MCF 10A (cell line): ENCODE data around the gene CNN2. TPM values are rescaled to one million over a fixed set of nuclear protein-coding genes. Genes with fewer than 3 reads are reported as not detected.

Source experiments
- BruUV-seq: library from RNA; stranded (reverse); fragments of 400-500 nt; replicated peaks from 2 replicates; lab custom pipeline; 2021; lab: Mats Ljungman, UMichigan
- CTCF ChIA-PET: fragments of 300-600 bp; sonication (Branson Sonifier 250); formaldehyde crosslinking; extraction: SDS; loops from one replicate; lab custom pipeline; 2021; ENCODE audit warnings: antibody characterized with exemption, inconsistent platforms; lab: Yijun Ruan, JAX
- POLR2A ChIA-PET: fragments of 300-600, 350-650 bp; sonication (Branson Sonifier 250); formaldehyde crosslinking; extraction: SDS; loops from one replicate; lab custom pipeline; 2020; ENCODE audit warnings: antibody characterized with exemption, inconsistent platforms; lab: Yijun Ruan, JAX
- DNase-seq: peaks from one replicate; pipeline ENCODE4 v3.0.0-alpha.2; 2018; ENCODE audit not compliant: unreplicated experiment
- H3K27ac Mint-ChIP-seq: one replicate; pipeline ENCODE4 v1.8.0; 2022; ENCODE audit warnings: mild to moderate bottlenecking, low read depth, mixed read lengths; ENCODE audit not compliant: unreplicated experiment
- H3K27me3 Mint-ChIP-seq: one replicate; pipeline ENCODE4 v1.8.0; 2022; ENCODE audit warnings: mixed read lengths; ENCODE audit not compliant: insufficient read depth, unreplicated experiment
- H3K36me3 Mint-ChIP-seq: one replicate; pipeline ENCODE4 v1.8.0; 2022; ENCODE audit warnings: mild to moderate bottlenecking, moderate library complexity, mixed read lengths; ENCODE audit not compliant: insufficient read depth, unreplicated experiment
- H3K4me1 Mint-ChIP-seq: one replicate; pipeline ENCODE4 v1.8.0; 2022; ENCODE audit warnings: mixed read lengths; ENCODE audit not compliant: insufficient read depth, unreplicated experiment
- H3K4me3 Mint-ChIP-seq: one replicate; pipeline ENCODE4 v1.8.0; 2022; ENCODE audit warnings: mild to moderate bottlenecking, moderate library complexity, mixed read lengths; ENCODE audit not compliant: unreplicated experiment
- H3K9me3 Mint-ChIP-seq: one replicate; pipeline ENCODE4 v1.8.0; 2022; ENCODE audit warnings: mixed read lengths; ENCODE audit not compliant: unreplicated experiment
- CTCF ChIP-seq: fragments of 200-600 bp; IDR thresholded peaks from one replicate; pipeline ENCODE4 v1.8.0; 2022; ENCODE audit warnings: antibody characterized with exemption, mild to moderate bottlenecking; ENCODE audit not compliant: unreplicated experiment
- intact Hi-C: fragments of 100-400 bp; cut with micrococcal nuclease; formaldehyde crosslinking; loops from 2 replicates; pipeline ENCODE4 v1.14.1; 2022
- total RNA-seq: library from RNA; stranded (reverse); gene quantifications from 2 replicates; pipeline ENCODE4 v1.2.3, GENCODE V29; 2022

The CNN2 gene
- total RNA-seq, 1 experiment from 2014 or later, result 166 TPM

- intact Hi-C loops, result no loop called here
- no peaks in the 10 kb centered on the region for H3K9me3 Mint-ChIP-seq
- no peak overlapping the region for H3K27ac Mint-ChIP-seq
- H3K27me3 Mint-ChIP-seq, result no peaks in the 10 kb centered on the region
- ChIA-PET CTCF (interaction anchor here (0.6 to 1.0 kb wide), 4 partner anchors 9 to 222 kb away, joined by 3 to 4 read pairs (median 3); no protein-coding TSS in a partner anchor), POLR2A (interaction anchor here (0.6 to 2.0 kb wide), 11 partner anchors 9 to 209 kb away, joined by 3 to 11 read pairs (median 4); partner anchors contain the start of gene WDR18)
- no TSS peak for BruUV-seq
- peaks cover 17% of the 10 kb centered on the region for H3K4me1 Mint-ChIP-seq
- peaks cover 38% of the 10 kb centered on the region for H3K36me3 Mint-ChIP-seq
- TF ChIP-seq CTCF, result no peak
- DNase-seq, result no peak
- H3K4me3 Mint-ChIP-seq, result peak overlapping the region; percentile 86
These were observed 7.3 kb upstream of the CNN2 start for GRCh38 chr19:1018932-1019615.

- POLR2A ChIA-PET, result interaction anchor here (0.7 to 2.3 kb wide), 9 partner anchors 9 to 197 kb away, joined by 3 to 13 read pairs (median 4); partner anchors contain the start of gene WDR18
These were observed 6.8 kb upstream of the CNN2 start for GRCh38 chr19:1019616-1019961.

GRCh38 chr19:1019980-1020867 lies 6.2 kb upstream of the CNN2 start:
- DNase-seq, result no peak
- ChIA-PET CTCF (interaction anchor here (0.6 to 0.7 kb wide), 2 partner anchors 31 to 98 kb away, joined by 3 read pairs; no protein-coding TSS in a partner anchor), POLR2A (interaction anchor here (0.7 to 2.3 kb wide), 11 partner anchors 9 to 196 kb away, joined by 3 to 13 read pairs (median 4); partner anchors contain the start of gene WDR18)
- Mint-ChIP-seq H3K27ac (peak overlapping the region; percentile 99), H3K27me3 (no peaks in the 10 kb centered on the region), H3K4me3 (peak overlapping the region; percentile 86), H3K4me1 (peaks cover 17% of the 10 kb centered on the region), H3K9me3 (no peaks in the 10 kb centered on the region), H3K36me3 (peaks cover 36% of the 10 kb centered on the region)
- BruUV-seq, result no TSS peak
- intact Hi-C loops, result loop anchor here (2.0 kb wide), 1 partner anchor 75 kb away; the partner anchor contains the start of gene POLR2E
- no peak for TF ChIP-seq CTCF

More at GRCh38 chr19:1019616-1019961, 6.8 kb upstream of the CNN2 start:
- no peaks in the 10 kb centered on the region for H3K9me3 Mint-ChIP-seq
- CTCF ChIA-PET, result interaction anchor here (0.7 to 0.9 kb wide), 2 partner anchors 97 to 221 kb away, joined by 3 to 4 read pairs; no protein-coding TSS in a partner anchor
- no peak for DNase-seq
- intact Hi-C loops, result no loop called here
- no peak for TF ChIP-seq CTCF
- H3K27ac Mint-ChIP-seq, result peak overlapping the region; percentile 99
- H3K4me3 Mint-ChIP-seq, result peak overlapping the region; percentile 86
- no TSS peak for BruUV-seq
- peaks cover 17% of the 10 kb centered on the region for H3K4me1 Mint-ChIP-seq
- peaks cover 36% of the 10 kb centered on the region for H3K36me3 Mint-ChIP-seq
- no peaks in the 10 kb centered on the region for H3K27me3 Mint-ChIP-seq
